ENCODE data around the gene ST3GAL3.

The ST3GAL3 gene

DNA sequence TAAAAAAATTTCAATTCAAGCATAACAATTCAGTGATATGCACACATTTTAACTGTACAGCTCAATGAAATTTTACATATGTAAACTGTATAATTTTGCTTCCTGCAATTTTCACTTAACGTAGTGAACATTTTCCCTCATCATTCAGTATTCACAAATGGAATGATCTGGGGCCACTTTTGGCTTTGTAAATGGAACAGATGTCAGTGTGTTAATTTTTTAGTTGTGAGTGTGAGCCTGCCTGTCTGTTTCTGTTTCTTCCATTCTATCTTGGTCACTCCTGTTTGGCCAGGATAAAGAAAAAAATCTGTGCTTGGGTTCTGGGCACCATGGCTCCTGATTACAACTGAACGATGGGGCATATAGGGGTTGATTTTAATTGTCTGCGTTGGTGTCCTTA lies 20.5 kb upstream of the ST3GAL3 start:
- TF ChIP-seq SIN3A (IDR thresholded peaks at IDR 0.05; ENCODE audit: borderline replicate concordance, insufficient read depth, low read length) (no peak), TAF1 (IDR thresholded peaks at IDR 0.05; ENCODE audit: borderline replicate concordance, insufficient read depth, low read length) (no peak), FOXP2 (optimal IDR thresholded peaks at IDR 0.05; ENCODE audit: borderline replicate concordance, extremely low read depth, extremely low read length, insufficient read depth) (no peak), POLR2AphosphoS5 (IDR thresholded peaks at IDR 0.05; ENCODE audit: low read depth, low read length) (no peak)
- TF ChIP-seq, protein P1, sequence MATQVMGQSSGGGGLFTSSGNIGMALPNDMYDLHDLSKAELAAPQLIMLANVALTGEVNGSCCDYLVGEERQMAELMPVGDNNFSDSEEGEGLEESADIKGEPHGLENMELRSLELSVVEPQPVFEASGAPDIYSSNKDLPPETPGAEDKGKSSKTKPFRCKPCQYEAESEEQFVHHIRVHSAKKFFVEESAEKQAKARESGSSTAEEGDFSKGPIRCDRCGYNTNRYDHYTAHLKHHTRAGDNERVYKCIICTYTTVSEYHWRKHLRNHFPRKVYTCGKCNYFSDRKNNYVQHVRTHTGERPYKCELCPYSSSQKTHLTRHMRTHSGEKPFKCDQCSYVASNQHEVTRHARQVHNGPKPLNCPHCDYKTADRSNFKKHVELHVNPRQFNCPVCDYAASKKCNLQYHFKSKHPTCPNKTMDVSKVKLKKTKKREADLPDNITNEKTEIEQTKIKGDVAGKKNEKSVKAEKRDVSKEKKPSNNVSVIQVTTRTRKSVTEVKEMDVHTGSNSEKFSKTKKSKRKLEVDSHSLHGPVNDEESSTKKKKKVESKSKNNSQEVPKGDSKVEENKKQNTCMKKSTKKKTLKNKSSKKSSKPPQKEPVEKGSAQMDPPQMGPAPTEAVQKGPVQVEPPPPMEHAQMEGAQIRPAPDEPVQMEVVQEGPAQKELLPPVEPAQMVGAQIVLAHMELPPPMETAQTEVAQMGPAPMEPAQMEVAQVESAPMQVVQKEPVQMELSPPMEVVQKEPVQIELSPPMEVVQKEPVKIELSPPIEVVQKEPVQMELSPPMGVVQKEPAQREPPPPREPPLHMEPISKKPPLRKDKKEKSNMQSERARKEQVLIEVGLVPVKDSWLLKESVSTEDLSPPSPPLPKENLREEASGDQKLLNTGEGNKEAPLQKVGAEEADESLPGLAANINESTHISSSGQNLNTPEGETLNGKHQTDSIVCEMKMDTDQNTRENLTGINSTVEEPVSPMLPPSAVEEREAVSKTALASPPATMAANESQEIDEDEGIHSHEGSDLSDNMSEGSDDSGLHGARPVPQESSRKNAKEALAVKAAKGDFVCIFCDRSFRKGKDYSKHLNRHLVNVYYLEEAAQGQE (IDR thresholded peaks at IDR 0.05; ENCODE audit: insufficient read depth in 1 of 2, low read depth in 2 of 2, low read length in 2 of 2) = no peak

GRCh38 chr1:43687301-43688108 lies 19.8 kb upstream of the ST3GAL3 start:
- TF ChIP-seq TAF1 (IDR thresholded peaks at IDR 0.05; ENCODE audit: borderline replicate concordance, insufficient read depth, low read length) (no peak), SIN3A (IDR thresholded peaks at IDR 0.05; ENCODE audit: borderline replicate concordance, insufficient read depth, low read length) (no peak), POLR2AphosphoS5 (IDR thresholded peaks at IDR 0.05; ENCODE audit: low read depth, low read length) (no peak), FOXP2 (optimal IDR thresholded peaks at IDR 0.05; ENCODE audit: borderline replicate concordance, extremely low read depth, extremely low read length, insufficient read depth) (no peak)
- TF ChIP-seq, protein P1 (IDR thresholded peaks at IDR 0.05; ENCODE audit: insufficient read depth in 1 of 2, low read depth in 2 of 2, low read length in 2 of 2) = no peak

DNA sequence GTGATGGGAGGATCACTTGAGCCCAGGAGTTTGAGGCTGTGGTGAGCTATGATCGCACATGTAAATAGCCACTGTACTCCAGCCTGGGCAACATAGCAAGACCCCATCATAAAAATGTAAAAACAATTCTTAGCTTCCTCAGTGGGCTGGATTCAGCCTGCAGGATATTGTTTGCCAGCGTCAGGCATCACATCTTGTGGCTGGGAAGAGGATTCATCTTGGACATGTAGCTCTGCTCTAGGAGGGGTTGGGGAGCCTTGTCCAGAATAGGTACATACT lies 19.3 kb upstream of the ST3GAL3 start:
- TF ChIP-seq TAF1 (IDR thresholded peaks at IDR 0.05; ENCODE audit: borderline replicate concordance, insufficient read depth, low read length) (no peak), POLR2AphosphoS5 (IDR thresholded peaks at IDR 0.05; ENCODE audit: low read depth, low read length) (no peak), FOXP2 (optimal IDR thresholded peaks at IDR 0.05; ENCODE audit: borderline replicate concordance, extremely low read depth, extremely low read length, insufficient read depth) (no peak), SIN3A (IDR thresholded peaks at IDR 0.05; ENCODE audit: borderline replicate concordance, insufficient read depth, low read length) (no peak)
- TF ChIP-seq, protein P1 (IDR thresholded peaks at IDR 0.05; ENCODE audit: insufficient read depth in 1 of 2, low read depth in 2 of 2, low read length in 2 of 2) = no peak

DNA sequence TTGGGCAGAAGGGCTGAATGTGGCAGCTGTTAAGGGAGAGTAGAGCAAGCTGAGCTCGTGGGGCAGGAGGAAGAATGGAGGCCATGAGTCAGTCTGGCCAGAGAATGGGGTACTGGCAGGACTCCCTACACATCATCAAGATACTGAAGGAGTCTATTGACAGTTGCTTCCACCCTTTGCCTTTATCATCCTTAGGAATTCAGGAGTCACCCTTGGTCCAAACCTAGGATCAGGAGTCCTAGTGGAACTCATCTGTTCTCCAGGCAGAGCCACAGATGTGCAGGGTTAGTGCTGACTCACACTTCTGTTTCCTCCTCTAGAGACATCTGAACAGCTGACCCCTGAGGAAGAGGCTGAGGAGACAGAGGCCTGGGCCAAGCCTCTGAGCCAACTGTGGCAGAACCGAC lies 18.7 kb upstream of the ST3GAL3 start:
- TF ChIP-seq, protein P1 (IDR thresholded peaks at IDR 0.05; ENCODE audit: insufficient read depth in 1 of 2, low read depth in 2 of 2, low read length in 2 of 2) = no peak
- no peak for TF ChIP-seq FOXP2 (optimal IDR thresholded peaks at IDR 0.05; ENCODE audit: borderline replicate concordance, extremely low read depth, extremely low read length, insufficient read depth)

GRCh38 chr1:43689289-43689688 lies 18.0 kb upstream of the ST3GAL3 start:
- TF ChIP-seq POLR2AphosphoS5 (IDR thresholded peaks at IDR 0.05; ENCODE audit: low read depth, low read length) (no peak), SIN3A (IDR thresholded peaks at IDR 0.05; ENCODE audit: borderline replicate concordance, insufficient read depth, low read length) (no peak)
- TF ChIP-seq, protein P1 (IDR thresholded peaks at IDR 0.05; ENCODE audit: insufficient read depth in 1 of 2, low read depth in 2 of 2, low read length in 2 of 2) = no peak

Measured in PFSK-1 (cell line).